HEK293 (cell line): Measurements from ENCODE around the gene PTGFRN.

ENCODE experiments used
- CTCF ChIA-PET: fragments of 350-600 bp; formaldehyde crosslinking; extraction: SDS; loops from one replicate; lab custom pipeline; 2021; ENCODE audit warnings: antibody characterized with exemption; lab: Yijun Ruan, JAX
- POLR2A ChIA-PET: fragments of 300-600 bp; formaldehyde crosslinking; extraction: SDS; loops from one replicate; lab custom pipeline; 2020; ENCODE audit warnings: antibody characterized with exemption, inconsistent platforms; lab: Yijun Ruan, JAX
- H3K27ac ChIP-seq: fragments of 200-500 bp; sonication (Bioruptor generic); 2 replicates; pipeline ENCODE4 v1.5.1; 2014; ENCODE audit warnings: low read depth, low read length, control low read depth, inconsistent platforms; ENCODE audit errors: extremely low read depth
- H3K36me3 ChIP-seq, 2 experiments: fragments of 200-500 bp in 1 of 2; sonication (Bioruptor generic) in 1 of 2; 1 replicate in 1 of 2; 2 replicates in 1 of 2; pipeline ENCODE4 v1.5.1; 2014 to 2017; ENCODE audit warnings: inconsistent platforms in 2 of 2, low read length in 2 of 2; ENCODE audit not compliant: control insufficient read depth in 2 of 2, insufficient read depth in 1 of 2
- H3K4me1 ChIP-seq: fragments of 200-500 bp; sonication (Bioruptor generic); 2 replicates; pipeline ENCODE4 v1.5.1; 2014; ENCODE audit warnings: mild to moderate bottlenecking, low read length, inconsistent platforms; ENCODE audit not compliant: control insufficient read depth, insufficient read depth
- H3K4me3 ChIP-seq: 2 replicates; pipeline ENCODE4 v1.5.1; 2011; ENCODE audit warnings: low read depth, mild to moderate bottlenecking, control low read depth, low read length, moderate library complexity
- H3K9me3 ChIP-seq: fragments of 200-500 bp; sonication (Bioruptor generic); 2 replicates; pipeline ENCODE4 v1.5.1; 2014; ENCODE audit warnings: low read depth, low read length, inconsistent platforms; ENCODE audit not compliant: control insufficient read depth, insufficient read depth
- GLIS2 ChIP-seq: fragments of 450-650 bp; formaldehyde crosslinking; IDR thresholded peaks from 2 replicates; pipeline ENCODE4 v1.5.1; 2016; ENCODE audit warnings: missing biosample characterization, missing genetic modification characterization
- HOXA7 ChIP-seq: sonication (generic); formaldehyde crosslinking; IDR thresholded peaks from 2 replicates; pipeline ENCODE4 v1.8.1; 2022; ENCODE audit warnings: missing genetic modification reagents, borderline replicate concordance
- HOXD13 ChIP-seq: sonication (generic); formaldehyde crosslinking; IDR thresholded peaks from 2 replicates; pipeline ENCODE4 v1.8.0; 2022; ENCODE audit warnings: missing genetic modification reagents, borderline replicate concordance
- KLF16 ChIP-seq: fragments of 450-650 bp; formaldehyde crosslinking; IDR thresholded peaks from 2 replicates; pipeline ENCODE4 v1.5.1; 2017; ENCODE audit warnings: missing biosample characterization, missing genetic modification characterization
- KLF9 ChIP-seq: fragments of 450-650 bp; formaldehyde crosslinking; IDR thresholded peaks from 2 replicates; pipeline ENCODE4 v1.5.1; 2016; ENCODE audit warnings: missing biosample characterization, missing genetic modification characterization, low read depth
- MZF1 ChIP-seq: fragments of 450-650 bp; formaldehyde crosslinking; IDR thresholded peaks from 2 replicates; pipeline ENCODE4 v1.5.1; 2017; ENCODE audit warnings: missing biosample characterization, missing genetic modification characterization, borderline replicate concordance
- TCF7L2 ChIP-seq: IDR thresholded peaks from 2 replicates; pipeline ENCODE4 v1.6.1; 2011; ENCODE audit warnings: low read depth, mild to moderate bottlenecking, inconsistent platforms, low read length, moderate library complexity, borderline replicate concordance
- ZBTB7A ChIP-seq: fragments of 450-650 bp; formaldehyde crosslinking; IDR thresholded peaks from 2 replicates; pipeline ENCODE4 v1.5.1; 2016; ENCODE audit warnings: low read depth, missing biosample characterization, missing genetic modification characterization
- ZIC2 ChIP-seq: fragments of 450-650 bp; formaldehyde crosslinking; IDR thresholded peaks from 2 replicates; pipeline ENCODE4 v1.5.1; 2016; ENCODE audit warnings: missing biosample characterization, missing genetic modification characterization
- ZNF114 ChIP-seq: fragments of 450-650 bp; formaldehyde crosslinking; IDR thresholded peaks from 2 replicates; pipeline ENCODE4 v1.5.0; 2017; ENCODE audit warnings: missing biosample characterization, missing genetic modification characterization
- ZNF132 ChIP-seq: fragments of 450-650 bp; formaldehyde crosslinking; IDR thresholded peaks from 2 replicates; pipeline ENCODE4 v1.5.1; 2017; ENCODE audit warnings: missing biosample characterization, missing genetic modification characterization, borderline replicate concordance
- ZNF133 ChIP-seq: fragments of 450-650 bp; formaldehyde crosslinking; IDR thresholded peaks from 2 replicates; pipeline ENCODE4 v1.5.1; 2016; ENCODE audit warnings: missing biosample characterization, missing genetic modification characterization
- ZNF202 ChIP-seq: fragments of 450-650 bp; formaldehyde crosslinking; IDR thresholded peaks from 2 replicates; pipeline ENCODE4 v1.5.1; 2016; ENCODE audit warnings: missing biosample characterization, missing genetic modification characterization, borderline replicate concordance
- ZNF24 ChIP-seq: fragments of 450-650 bp; formaldehyde crosslinking; IDR thresholded peaks from 2 replicates; pipeline ENCODE4 v1.5.1; 2016; ENCODE audit warnings: missing biosample characterization, missing genetic modification characterization
- ZNF394 ChIP-seq: fragments of 450-650 bp; formaldehyde crosslinking; IDR thresholded peaks from 2 replicates; pipeline ENCODE4 v1.5.1; 2016; ENCODE audit warnings: missing biosample characterization, missing genetic modification characterization, mild to moderate bottlenecking, moderate library complexity, borderline replicate concordance
- ZNF423 ChIP-seq: fragments of 450-650 bp; formaldehyde crosslinking; IDR thresholded peaks from 2 replicates; pipeline ENCODE4 v1.5.1; 2016; ENCODE audit warnings: missing biosample characterization, missing genetic modification characterization
- ZNF426 ChIP-seq: fragments of 450-650 bp; formaldehyde crosslinking; IDR thresholded peaks from 2 replicates; pipeline ENCODE4 v1.5.1; 2017; ENCODE audit warnings: missing biosample characterization, missing genetic modification characterization, mild to moderate bottlenecking, inconsistent platforms, moderate library complexity
- ZNF514 ChIP-seq: fragments of 450-650 bp; formaldehyde crosslinking; IDR thresholded peaks from 2 replicates; pipeline ENCODE4 v1.5.1; 2016; ENCODE audit warnings: missing biosample characterization, missing genetic modification characterization
- ZNF549 ChIP-seq: fragments of 450-650 bp; IDR thresholded peaks from 2 replicates; pipeline ENCODE4 v1.5.1; 2018; ENCODE audit warnings: missing biosample characterization, missing genetic modification characterization, mild to moderate bottlenecking, inconsistent platforms, moderate library complexity
- ZNF626 ChIP-seq: fragments of 450-650 bp; sonication (Bioruptor Pico); formaldehyde crosslinking; IDR thresholded peaks from 2 replicates; pipeline ENCODE4 v1.5.1; 2018; ENCODE audit warnings: missing biosample characterization, missing genetic modification characterization, inconsistent platforms
- ZNF654 ChIP-seq: fragments of 450-650 bp; formaldehyde crosslinking; IDR thresholded peaks from 2 replicates; pipeline ENCODE4 v1.5.1; 2016; ENCODE audit warnings: low read depth, missing biosample characterization, missing genetic modification characterization
- ZNF670 ChIP-seq: fragments of 450-650 bp; formaldehyde crosslinking; IDR thresholded peaks from 2 replicates; pipeline ENCODE4 v1.5.1; 2016; ENCODE audit warnings: missing biosample characterization, missing genetic modification characterization, low read depth
- ZNF707 ChIP-seq: fragments of 450-650 bp; formaldehyde crosslinking; IDR thresholded peaks from 2 replicates; pipeline ENCODE4 v1.5.1; 2016; ENCODE audit warnings: missing biosample characterization, missing genetic modification characterization
- ZNF776 ChIP-seq: fragments of 450-650 bp; formaldehyde crosslinking; IDR thresholded peaks from 2 replicates; pipeline ENCODE4 v1.5.0; 2017; ENCODE audit warnings: missing biosample characterization, missing genetic modification characterization, borderline replicate concordance
- ZNF777 ChIP-seq: fragments of 450-650 bp; formaldehyde crosslinking; IDR thresholded peaks from 2 replicates; pipeline ENCODE4 v1.5.1; 2017; ENCODE audit warnings: missing biosample characterization, missing genetic modification characterization, borderline replicate concordance
- ZNF791 ChIP-seq: fragments of 450-650 bp; formaldehyde crosslinking; IDR thresholded peaks from 2 replicates; pipeline ENCODE4 v1.5.1; 2016; ENCODE audit warnings: missing biosample characterization, missing genetic modification characterization
- ZNF830 ChIP-seq: fragments of 450-650 bp; IDR thresholded peaks from 2 replicates; pipeline ENCODE4 v1.5.0; 2018; ENCODE audit warnings: missing biosample characterization, missing genetic modification characterization, low read depth, mild to moderate bottlenecking, moderate library complexity
- ZNF843 ChIP-seq: fragments of 450-650 bp; formaldehyde crosslinking; IDR thresholded peaks from 2 replicates; pipeline ENCODE4 v1.5.1; 2016; ENCODE audit warnings: missing biosample characterization, missing genetic modification characterization
- TF ChIP-seq, protein P1 (sequence below): fragments of 450-650 bp; formaldehyde crosslinking; IDR thresholded peaks from 2 replicates; pipeline ENCODE4 v1.5.1; 2016; ENCODE audit warnings: missing biosample characterization, missing genetic modification characterization
- TF ChIP-seq, protein P2 (sequence below): fragments of 450-650 bp; formaldehyde crosslinking; IDR thresholded peaks from 2 replicates; pipeline ENCODE4 v1.5.0; 2017; ENCODE audit warnings: missing biosample characterization, missing genetic modification characterization, borderline replicate concordance
- TF ChIP-seq, protein P3 (sequence below): sonication (generic); formaldehyde crosslinking; IDR thresholded peaks from 2 replicates; pipeline ENCODE4 v1.8.1; 2022; ENCODE audit warnings: mild to moderate bottlenecking, moderate library complexity, missing genetic modification reagents

The PTGFRN gene

DNA sequence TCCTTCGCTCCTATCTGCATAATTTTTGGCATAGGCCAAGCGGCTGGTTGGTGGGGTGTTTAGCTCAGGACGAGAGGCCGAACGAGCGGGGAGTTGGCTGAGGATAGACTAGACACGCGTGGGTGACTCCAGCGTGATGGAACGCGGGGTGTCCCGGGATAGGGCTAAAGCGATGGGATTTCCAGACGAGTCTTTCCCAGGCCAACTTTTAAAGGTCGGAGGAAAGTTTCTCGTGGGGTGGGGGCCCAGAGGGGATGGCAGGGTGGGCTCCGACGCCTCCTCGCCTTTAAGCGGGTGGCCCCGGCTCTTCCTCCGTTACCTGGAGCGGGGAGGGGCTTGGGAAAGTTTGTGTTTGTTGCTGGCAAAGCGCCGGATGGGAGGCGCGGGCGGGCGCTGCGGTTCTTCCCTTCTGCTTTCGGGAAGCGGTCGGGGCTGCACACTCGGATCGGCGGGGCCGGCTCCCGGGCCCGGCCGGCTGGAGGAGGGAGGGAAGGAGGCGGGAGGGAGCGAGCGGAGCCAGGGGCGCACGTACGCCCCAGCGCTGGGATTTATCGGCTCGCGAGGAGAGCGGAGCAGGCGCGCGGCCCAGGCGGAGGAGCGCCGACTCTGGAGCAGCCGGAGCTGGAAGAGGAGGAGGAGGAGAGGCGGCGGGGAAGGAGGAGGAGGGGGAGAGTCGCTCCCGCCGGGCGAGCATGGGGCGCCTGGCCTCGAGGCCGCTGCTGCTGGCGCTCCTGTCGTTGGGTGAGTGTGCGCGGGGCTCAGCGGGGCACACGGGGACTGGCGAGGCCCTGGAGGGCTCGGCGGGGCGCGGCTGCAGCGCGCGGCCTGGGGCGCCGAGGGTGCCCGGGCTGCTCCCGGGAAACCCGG, at the start of gene PTGFRN:
PTGFRN (plus strand) TSS at position 405 of the 867 bp plus-strand sequence; CDS start at position 693, 288 bp downstream.
- Histone ChIP-seq H3K4me1 (peaks cover 5% of the 10 kb centered on the region; the same call in 1 of the 2 replicates), H3K36me3 (no peaks in the 10 kb centered on the region), H3K9me3 (no peaks in the 10 kb centered on the region), H3K27ac (peak within 1 kb of the TSS; percentile 77; the same call in 1 of the 2 replicates), H3K4me3 (peak within 1 kb of the TSS; percentile 85)
- POLR2A ChIA-PET: interaction anchor here (1.2 to 2.9 kb wide), 2 partner anchors 30 to 151 kb away, joined by 3 to 15 read pairs; partner anchors contain the start of gene TTF2
- CTCF ChIA-PET: interaction anchor here (0.6 kb wide), 1 partner anchor 9 kb away, joined by 3 read pairs; no protein-coding TSS in a partner anchor
- no peak for TF ChIP-seq ZNF843 (tag by site-specific recombination)
- TF ChIP-seq ZNF776: no peak
- TF ChIP-seq, protein P1, sequence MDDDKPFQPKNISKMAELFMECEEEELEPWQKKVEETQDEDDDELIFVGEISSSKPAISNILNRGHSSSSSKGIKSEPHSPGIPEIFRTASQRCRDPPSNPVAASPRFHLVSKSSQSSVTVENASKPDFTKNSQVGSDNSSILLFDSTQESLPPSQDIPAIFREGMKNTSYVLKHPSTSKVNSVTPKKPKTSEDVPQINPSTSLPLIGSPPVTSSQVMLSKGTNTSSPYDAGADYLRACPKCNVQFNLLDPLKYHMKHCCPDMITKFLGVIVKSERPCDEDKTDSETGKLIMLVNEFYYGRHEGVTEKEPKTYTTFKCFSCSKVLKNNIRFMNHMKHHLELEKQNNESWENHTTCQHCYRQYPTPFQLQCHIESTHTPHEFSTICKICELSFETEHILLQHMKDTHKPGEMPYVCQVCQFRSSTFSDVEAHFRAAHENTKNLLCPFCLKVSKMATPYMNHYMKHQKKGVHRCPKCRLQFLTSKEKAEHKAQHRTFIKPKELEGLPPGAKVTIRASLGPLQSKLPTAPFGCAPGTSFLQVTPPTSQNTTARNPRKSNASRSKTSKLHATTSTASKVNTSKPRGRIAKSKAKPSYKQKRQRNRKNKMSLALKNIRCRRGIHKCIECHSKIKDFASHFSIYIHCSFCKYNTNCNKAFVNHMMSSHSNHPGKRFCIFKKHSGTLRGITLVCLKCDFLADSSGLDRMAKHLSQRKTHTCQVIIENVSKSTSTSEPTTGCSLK (tag by site-specific recombination): no peak
- TF ChIP-seq ZNF514 (tag by site-specific recombination): no peak
- peak; percentile 57; the same call in 1 of the 2 replicates for TF ChIP-seq KLF16 (tag by site-specific recombination)
- TF ChIP-seq KLF9 (tag by site-specific recombination): peak; percentile 48
- no peak for TF ChIP-seq ZBTB7A (tag by site-specific recombination)
- TF ChIP-seq ZNF670: no peak
- TF ChIP-seq, protein P2, sequence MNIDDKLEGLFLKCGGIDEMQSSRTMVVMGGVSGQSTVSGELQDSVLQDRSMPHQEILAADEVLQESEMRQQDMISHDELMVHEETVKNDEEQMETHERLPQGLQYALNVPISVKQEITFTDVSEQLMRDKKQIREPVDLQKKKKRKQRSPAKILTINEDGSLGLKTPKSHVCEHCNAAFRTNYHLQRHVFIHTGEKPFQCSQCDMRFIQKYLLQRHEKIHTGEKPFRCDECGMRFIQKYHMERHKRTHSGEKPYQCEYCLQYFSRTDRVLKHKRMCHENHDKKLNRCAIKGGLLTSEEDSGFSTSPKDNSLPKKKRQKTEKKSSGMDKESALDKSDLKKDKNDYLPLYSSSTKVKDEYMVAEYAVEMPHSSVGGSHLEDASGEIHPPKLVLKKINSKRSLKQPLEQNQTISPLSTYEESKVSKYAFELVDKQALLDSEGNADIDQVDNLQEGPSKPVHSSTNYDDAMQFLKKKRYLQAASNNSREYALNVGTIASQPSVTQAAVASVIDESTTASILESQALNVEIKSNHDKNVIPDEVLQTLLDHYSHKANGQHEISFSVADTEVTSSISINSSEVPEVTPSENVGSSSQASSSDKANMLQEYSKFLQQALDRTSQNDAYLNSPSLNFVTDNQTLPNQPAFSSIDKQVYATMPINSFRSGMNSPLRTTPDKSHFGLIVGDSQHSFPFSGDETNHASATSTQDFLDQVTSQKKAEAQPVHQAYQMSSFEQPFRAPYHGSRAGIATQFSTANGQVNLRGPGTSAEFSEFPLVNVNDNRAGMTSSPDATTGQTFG: no peak
- no peak for TF ChIP-seq ZNF791 (tag by site-specific recombination)
- TF ChIP-seq ZNF830 (tag by site-specific recombination): no peak
- TF ChIP-seq ZNF426 (tag by site-specific recombination): no peak
- no peak for TF ChIP-seq GLIS2 (tag by site-specific recombination)
- TF ChIP-seq ZNF202 (tag by site-specific recombination): no peak
- no peak for TF ChIP-seq ZNF133 (tag by site-specific recombination)
- no peak for TF ChIP-seq ZNF777 (tag by site-specific recombination)
- TF ChIP-seq HOXA7 (CRISPR knock-in tag): no peak
- TF ChIP-seq, protein P3, sequence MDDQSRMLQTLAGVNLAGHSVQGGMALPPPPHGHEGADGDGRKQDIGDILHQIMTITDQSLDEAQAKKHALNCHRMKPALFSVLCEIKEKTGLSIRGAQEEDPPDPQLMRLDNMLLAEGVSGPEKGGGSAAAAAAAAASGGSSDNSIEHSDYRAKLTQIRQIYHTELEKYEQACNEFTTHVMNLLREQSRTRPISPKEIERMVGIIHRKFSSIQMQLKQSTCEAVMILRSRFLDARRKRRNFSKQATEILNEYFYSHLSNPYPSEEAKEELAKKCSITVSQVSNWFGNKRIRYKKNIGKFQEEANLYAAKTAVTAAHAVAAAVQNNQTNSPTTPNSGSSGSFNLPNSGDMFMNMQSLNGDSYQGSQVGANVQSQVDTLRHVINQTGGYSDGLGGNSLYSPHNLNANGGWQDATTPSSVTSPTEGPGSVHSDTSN (CRISPR knock-in tag): no peak
- TF ChIP-seq ZNF114: no peak
- no peak for TF ChIP-seq ZNF654
- TF ChIP-seq ZNF549 (tag by site-specific recombination): no peak
- no peak for TF ChIP-seq ZNF626 (tag by site-specific recombination)
- TF ChIP-seq HOXD13: no peak
- peak; percentile 88 for TF ChIP-seq ZIC2 (tag by site-specific recombination)
- peak; percentile 92 for TF ChIP-seq ZNF394 (tag by site-specific recombination)
- peak; percentile 52; the same call in 1 of the 2 replicates for TF ChIP-seq MZF1
- no peak for TF ChIP-seq ZNF423 (tag by site-specific recombination)
- no peak for TF ChIP-seq ZNF707 (tag by site-specific recombination)
- TF ChIP-seq ZNF132 (tag by site-specific recombination): no peak
- TF ChIP-seq ZNF24: peak; percentile 38; the same call in 1 of the 2 replicates
- TF ChIP-seq TCF7L2: no peak
